GM18511 (cell line): Measurements from ENCODE around the gene TIAM2.

Source experiments
- ATAC-seq: cut with Tn5 transposase; IDR thresholded peaks from one replicate; pipeline ENCODE4 v1.9.1; 2021; ENCODE audit warnings: mild to moderate bottlenecking, moderate library complexity; ENCODE audit not compliant: unreplicated experiment

TIAM2 gene

GRCh38 chr6:155273431-155273830, 278.3 kb downstream of the TIAM2 start:
- no peak for ATAC-seq

GRCh38 chr6:155274106-155274505, 279.0 kb downstream of the TIAM2 start:
- no peak for ATAC-seq

GRCh38 chr6:155274533-155274932, 279.4 kb downstream of the TIAM2 start:
- ATAC-seq, result no peak

- ATAC-seq, result no peak
Measured at GRCh38 chr6:155275808-155276480, 280.8 kb downstream of the TIAM2 start.

- ATAC-seq, result no peak
Measured at GRCh38 chr6:155276638-155277037, 281.5 kb downstream of the TIAM2 start.

- no peak for ATAC-seq
Measured at GRCh38 chr6:155278319-155279049, 283.4 kb downstream of the TIAM2 start.

GRCh38 chr6:155284775-155285174, 289.7 kb downstream of the TIAM2 start:
- no peak for ATAC-seq

- ATAC-seq, result no peak
Measured at GRCh38 chr6:155287762-155288161, 292.6 kb downstream of the TIAM2 start.

GRCh38 chr6:155290491-155290890, 295.4 kb downstream of the TIAM2 start:
- ATAC-seq, result no peak

- no peak for ATAC-seq
Measured at GRCh38 chr6:155291291-155291690, 296.2 kb downstream of the TIAM2 start.

- ATAC-seq, result no peak
Measured at GRCh38 chr6:155292711-155293110, 297.6 kb downstream of the TIAM2 start.

- ATAC-seq, result no peak
Measured at GRCh38 chr6:155297669-155298068, 302.6 kb downstream of the TIAM2 start.

GRCh38 chr6:155301867-155302266, 306.8 kb downstream of the TIAM2 start:
- ATAC-seq, result no peak

GRCh38 chr6:155303361-155303870, 308.3 kb downstream of the TIAM2 start:
- no peak for ATAC-seq

GRCh38 chr6:155306958-155307357, 311.8 kb downstream of the TIAM2 start:
- ATAC-seq, result no peak
